Body of pancreas (tissue), 4 donors: Measurements from ENCODE around the gene LCLAT1. TPM values are rescaled to one million over a fixed set of nuclear protein-coding genes. Genes with fewer than 3 reads are reported as not detected.

Experiments
- ATAC-seq: fragments of 150-250 bp; one replicate; pipeline ENCODE4 v1.9.1; 2016
- DNase-seq, 4 donors: peaks; one replicate each; pipeline ENCODE4 v3.0.0-alpha.2; 2019
- H3K27ac ChIP-seq, 4 donors: fragments of 200-600 bp; sonication (generic); 1 replicate in 3 of 4; 2 replicates in 1 of 4; pipeline versions ENCODE4 v1.5.1 to v1.6.1; 2016 to 2019; ENCODE audit warnings: mild to moderate bottlenecking in 1 of 4, mixed read lengths in 1 of 4, moderate library complexity in 1 of 4
- H3K27me3 ChIP-seq, 2 donors: fragments of 200-600 bp; sonication (generic); one replicate each; pipeline ENCODE4 v1.6.0; 2016; ENCODE audit warnings: mild to moderate bottlenecking in 1 of 2
- H3K36me3 ChIP-seq, 2 donors: fragments of 200-600 bp; sonication (generic); replicated peaks in 1 of 2; 2 replicates each; pipeline ENCODE4 v1.5.1; 2016; ENCODE audit warnings: low read depth in 2 of 2; ENCODE audit not compliant: insufficient read depth in 1 of 2
- H3K4me1 ChIP-seq: fragments of 200-600 bp; sonication (generic); one replicate; pipeline ENCODE4 v1.6.0; 2016
- H3K4me3 ChIP-seq, 2 donors: fragments of 200-600 bp; sonication (generic); 1 replicate in 1 of 2; 2 replicates in 1 of 2; pipeline ENCODE4 v1.5.1; 2016 to 2019
- H3K9me3 ChIP-seq, 3 donors: fragments of 200-600 bp; sonication (generic); 1 replicate in 2 of 3; 2 replicates in 1 of 3; pipeline ENCODE4 v1.5.1; 2016
- POLR2A ChIP-seq, 3 donors: fragments of 450-650 bp; IDR thresholded peaks; one replicate each; pipeline ENCODE4 v1.6.1; 2016; ENCODE audit warnings: antibody characterized with exemption in 3 of 3, mild to moderate bottlenecking in 2 of 3
- WGBS, 2 donors: methylation state at CpG; one replicate each; pipeline ENCODE4 v1.1.5; 2017; 5-methylcytosine and 5-hydroxymethylcytosine counted together
- intact Hi-C: fragments of 100-400 bp; cut with DNase I; formaldehyde crosslinking; loops from one replicate; pipeline ENCODE4 v1.15.1; 2023
- total RNA-seq, 2 donors: library from RNA; depleted of rRNA; stranded (reverse); fragments of >200 nt; gene quantifications; one replicate each; pipeline ENCODE4 v1.1.0, GENCODE V29; 2016
- TF ChIP-seq, protein P1 (sequence below), 7 experiments: fragments of 450-650 bp in 4 of 7; fragments of 200-600 bp in 3 of 7; sonication (generic) in 3 of 7; IDR thresholded peaks; one replicate each; pipeline ENCODE4 v1.5.1; 2016 to 2019; ENCODE audit warnings: antibody characterized with exemption in 7 of 7

LCLAT1 gene
- total RNA-seq, 2 donors from 2014 or later, result 13.7 to 19.4 TPM

DNA sequence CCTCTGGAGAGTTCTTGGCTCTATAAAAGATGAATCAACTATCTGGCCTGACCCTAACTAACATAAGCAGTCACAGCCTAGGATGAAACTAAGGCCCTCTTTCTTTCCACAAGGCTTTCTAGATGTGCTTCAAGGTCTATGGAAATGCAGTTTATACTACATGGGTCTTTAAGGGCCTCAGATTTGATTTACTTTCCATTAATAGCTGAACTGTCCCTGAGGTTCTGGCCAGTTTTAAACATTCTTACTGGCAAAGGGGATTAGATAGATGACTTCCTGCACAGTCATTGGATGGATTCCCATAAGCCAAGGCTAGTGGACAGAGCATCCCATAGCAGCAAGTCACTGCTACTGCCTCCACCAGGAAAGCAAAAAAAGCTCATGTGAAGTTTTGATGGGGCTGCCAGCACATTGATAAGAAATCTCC, 38.1 kb upstream of the LCLAT1 start:
- Histone ChIP-seq H3K4me1 (no peaks in the 10 kb centered on the region), H3K36me3 (no peaks in the 10 kb centered on the region), H3K27ac (peak overlapping the region in 1 of 4 donors; percentile 8), H3K27me3 (no peaks in the 10 kb centered on the region), H3K9me3 (no peaks in the 10 kb centered on the region), H3K4me3 (no peak overlapping the region)
- DNase-seq, result no peak
- intact Hi-C loops, result no loop called here
- ATAC-seq, result no peak
- TF ChIP-seq POLR2A (IDR thresholded peaks at IDR 0.05), result no peak
- TF ChIP-seq, protein P1, sequence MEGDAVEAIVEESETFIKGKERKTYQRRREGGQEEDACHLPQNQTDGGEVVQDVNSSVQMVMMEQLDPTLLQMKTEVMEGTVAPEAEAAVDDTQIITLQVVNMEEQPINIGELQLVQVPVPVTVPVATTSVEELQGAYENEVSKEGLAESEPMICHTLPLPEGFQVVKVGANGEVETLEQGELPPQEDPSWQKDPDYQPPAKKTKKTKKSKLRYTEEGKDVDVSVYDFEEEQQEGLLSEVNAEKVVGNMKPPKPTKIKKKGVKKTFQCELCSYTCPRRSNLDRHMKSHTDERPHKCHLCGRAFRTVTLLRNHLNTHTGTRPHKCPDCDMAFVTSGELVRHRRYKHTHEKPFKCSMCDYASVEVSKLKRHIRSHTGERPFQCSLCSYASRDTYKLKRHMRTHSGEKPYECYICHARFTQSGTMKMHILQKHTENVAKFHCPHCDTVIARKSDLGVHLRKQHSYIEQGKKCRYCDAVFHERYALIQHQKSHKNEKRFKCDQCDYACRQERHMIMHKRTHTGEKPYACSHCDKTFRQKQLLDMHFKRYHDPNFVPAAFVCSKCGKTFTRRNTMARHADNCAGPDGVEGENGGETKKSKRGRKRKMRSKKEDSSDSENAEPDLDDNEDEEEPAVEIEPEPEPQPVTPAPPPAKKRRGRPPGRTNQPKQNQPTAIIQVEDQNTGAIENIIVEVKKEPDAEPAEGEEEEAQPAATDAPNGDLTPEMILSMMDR (IDR thresholded peaks at IDR 0.05), result no peak

GRCh38 chr2:30410217-30410616, 36.8 kb upstream of the LCLAT1 start:
- Histone ChIP-seq H3K36me3 (no peaks in the 10 kb centered on the region), H3K27ac (no peak overlapping the region), H3K4me1 (no peaks in the 10 kb centered on the region), H3K9me3 (no peaks in the 10 kb centered on the region), H3K27me3 (no peaks in the 10 kb centered on the region), H3K4me3 (no peak overlapping the region)
- WGBS, 2 donors, result 77 to 84% methylated on average over 2 of the region's 2 CpGs
- TF ChIP-seq, protein P1 (IDR thresholded peaks at IDR 0.05), result no peak
- TF ChIP-seq POLR2A (IDR thresholded peaks at IDR 0.05), result no peak
- DNase-seq (no peak), ATAC-seq (no peak)
- intact Hi-C loops, result no loop called here

- intact Hi-C loops, result no loop called here
- Histone ChIP-seq H3K36me3 (no peaks in the 10 kb centered on the region), H3K4me1 (no peaks in the 10 kb centered on the region), H3K27me3 (no peaks in the 10 kb centered on the region), H3K4me3 (no peak overlapping the region), H3K9me3 (no peaks in the 10 kb centered on the region), H3K27ac (no peak overlapping the region)
- ATAC-seq, result peak; percentile 19
- no peak for TF ChIP-seq POLR2A (IDR thresholded peaks at IDR 0.05)
- TF ChIP-seq, protein P1 (IDR thresholded peaks at IDR 0.05), result no peak
- peak in 2 of 4 donors; percentile 20 to 36 for DNase-seq
- 29 to 47% methylated on average over 8 of the region's 8 CpGs for WGBS, 2 donors
These were observed 34.9 kb upstream of the LCLAT1 start for GRCh38 chr2:30412047-30412683.

- intact Hi-C loops, result no loop called here
- WGBS, 2 donors, result 59 to 64% methylated on average over 7 of the region's 7 CpGs
- H3K27ac ChIP-seq, result no peak overlapping the region
- H3K4me3 ChIP-seq, result no peak overlapping the region
- no peak for DNase-seq
- H3K27me3 ChIP-seq, result no peaks in the 10 kb centered on the region
- no peak for TF ChIP-seq POLR2A (IDR thresholded peaks at IDR 0.05)
- TF ChIP-seq, protein P1 (IDR thresholded peaks at IDR 0.05), result no peak
- H3K4me1 ChIP-seq, result no peaks in the 10 kb centered on the region
- H3K36me3 ChIP-seq, result no peaks in the 10 kb centered on the region
- no peak for ATAC-seq
- no peaks in the 10 kb centered on the region for H3K9me3 ChIP-seq
These were observed 34.1 kb upstream of the LCLAT1 start for GRCh38 chr2:30412684-30413570.
